Dermis microvascular lymphatic vessel endothelial cell (primary cell): Measurements from ENCODE around the gene ZDHHC17. TPM values are rescaled to one million over a fixed set of nuclear protein-coding genes. Genes with fewer than 3 reads are reported as not detected.

Experiments
- total RNA-seq: library from RNA; depleted of rRNA; stranded (reverse); fragments of >200 nt; gene quantifications from 2 replicates; pipeline ENCODE4 v1.2.1, GENCODE V29; 2014

The ZDHHC17 gene
- total RNA-seq, 1 donor from 2014 or later = 83.6 TPM

Other genes starting within 250 kb of the ZDHHC17 start
- gene OSBPL8, start 204.3 kb upstream of the ZDHHC17 start, total RNA-seq = 26.8 and 36.9 TPM in 2 replicates
- 12.2 and 12.8 TPM in 2 replicates for gene CSRP2, start 114.9 kb downstream of the ZDHHC17 start, total RNA-seq